ENCODE results near the gene HIPK3. TPM values are rescaled to one million over a fixed set of nuclear protein-coding genes. Genes with fewer than 3 reads are reported as not detected.
"Not testable (repeated sequence)": the region's sequence is repeated elsewhere in the genome, so short reads cannot be mapped to it uniquely, and the experiment has no call there.

HIPK3 gene
- total RNA-seq, 2 donors from 2014 or later, result 178 to 216 TPM

DNA sequence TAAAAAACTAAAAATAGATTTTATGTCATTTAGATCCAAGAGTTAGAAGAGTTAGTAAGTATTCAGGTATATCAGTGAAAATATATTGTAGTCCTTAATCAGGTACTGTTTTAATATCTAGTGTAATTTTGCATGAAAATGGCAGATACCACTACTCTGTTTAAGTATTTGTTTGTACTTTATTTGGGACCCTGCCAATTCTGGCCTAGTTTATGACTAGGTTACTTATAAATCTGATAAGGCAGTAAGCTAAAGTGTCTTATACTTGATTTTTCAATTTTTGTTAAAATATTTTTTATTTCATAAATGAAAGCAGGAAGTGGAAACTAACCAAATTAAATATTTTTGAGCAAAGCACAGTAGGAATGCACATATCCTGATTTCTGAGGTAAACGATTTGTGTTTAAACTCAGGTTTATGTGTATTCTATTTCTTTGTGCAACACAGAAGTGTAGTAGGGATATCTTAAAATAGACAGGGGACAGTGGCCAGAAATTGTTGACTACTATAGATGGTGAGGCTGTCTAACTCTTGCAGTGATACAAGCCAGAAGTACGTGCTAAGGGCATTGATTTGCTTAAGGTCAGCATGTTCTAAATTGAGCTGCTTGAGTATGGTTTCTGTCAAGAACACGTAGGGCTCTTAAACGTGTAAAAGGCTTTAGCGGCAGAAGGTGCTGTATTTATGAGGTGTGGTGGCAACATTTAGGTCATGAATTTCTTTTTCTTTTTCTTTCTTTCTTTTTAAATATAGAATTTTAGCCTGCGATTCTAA is 34.0 kb downstream of the HIPK3 start:
- intact Hi-C loops (cut with DNase I), result no loop called here
- no peak for DNase-seq (ENCODE audit: low spot score)

DNA sequence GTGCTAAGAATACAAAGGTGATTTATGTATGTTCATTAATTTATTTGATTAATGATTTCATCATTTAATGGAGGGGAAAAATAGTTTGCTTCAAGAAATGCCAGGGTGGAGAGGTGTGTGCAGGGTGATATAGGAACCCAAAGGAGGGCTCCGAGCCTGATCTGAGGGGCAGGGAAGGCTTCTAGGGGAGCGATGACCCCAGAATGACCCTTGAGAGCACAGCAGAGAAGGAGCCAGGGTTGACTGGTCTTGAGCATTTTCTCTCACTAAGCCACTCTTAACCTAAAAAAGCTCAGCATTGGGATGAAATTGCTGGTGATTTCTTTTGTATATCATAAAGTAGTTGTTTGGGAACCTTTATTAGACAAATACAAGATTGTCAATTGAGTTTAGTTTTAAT is 35.1 kb downstream of the HIPK3 start:
- intact Hi-C loops (cut with DNase I), result no loop called here
- DNase-seq (ENCODE audit: low spot score), result no peak

GRCh38 chr11:33294224-33294623 is 37.0 kb downstream of the HIPK3 start:
- intact Hi-C loops (cut with DNase I), result no loop called here
- no peak for DNase-seq (ENCODE audit: low spot score)

DNA sequence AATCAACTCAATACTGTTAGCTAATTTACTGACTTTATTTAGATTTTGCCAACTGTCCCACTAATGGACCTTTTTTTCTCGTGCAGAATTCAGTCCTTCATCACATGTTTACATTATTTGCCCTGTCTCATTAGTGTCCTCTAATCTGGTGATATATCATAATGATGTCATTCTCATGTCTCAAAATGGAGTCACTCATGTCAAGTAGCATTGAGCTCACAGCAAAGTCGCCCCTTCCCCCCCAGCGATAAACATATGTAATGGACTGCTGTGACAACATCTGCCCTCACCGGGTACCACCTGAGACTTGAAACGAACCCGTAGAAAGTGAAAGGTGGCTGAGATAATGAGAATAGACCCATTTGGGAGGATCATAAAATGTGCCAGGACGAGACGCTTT is 37.6 kb downstream of the HIPK3 start:
- intact Hi-C loops (cut with DNase I), result no loop called here
- DNase-seq (ENCODE audit: low spot score), result no peak

GRCh38 chr11:33296695-33297094 is 39.5 kb downstream of the HIPK3 start:
- DNase-seq (ENCODE audit: low spot score), result no peak
- intact Hi-C loops (cut with DNase I), result no loop called here

DNA sequence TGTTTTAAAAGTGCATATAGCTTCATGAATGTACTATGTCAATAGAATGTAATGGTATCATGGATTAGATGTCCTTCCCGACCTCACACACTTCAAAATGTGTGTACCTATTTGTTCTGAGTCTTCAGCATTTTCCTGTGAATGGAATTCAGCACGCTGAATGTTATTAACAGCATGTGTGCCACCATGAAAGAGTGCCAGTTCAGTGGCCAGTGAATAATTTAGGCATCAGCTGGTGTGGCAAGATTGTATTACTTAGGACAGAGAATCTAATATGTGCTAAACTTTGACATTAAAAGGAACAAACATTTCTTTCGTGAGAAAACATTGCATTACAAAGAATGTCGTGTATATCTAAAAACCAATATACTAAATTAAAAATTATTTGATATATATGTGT is 46.4 kb downstream of the HIPK3 start:
- intact Hi-C loops (cut with DNase I), result no loop called here
- no peak for DNase-seq (ENCODE audit: low spot score)

GRCh38 chr11:33306821-33307220 is 49.6 kb downstream of the HIPK3 start:
- DNase-seq (ENCODE audit: low spot score); intact Hi-C loops (cut with DNase I): not testable (repeated sequence)

DNA sequence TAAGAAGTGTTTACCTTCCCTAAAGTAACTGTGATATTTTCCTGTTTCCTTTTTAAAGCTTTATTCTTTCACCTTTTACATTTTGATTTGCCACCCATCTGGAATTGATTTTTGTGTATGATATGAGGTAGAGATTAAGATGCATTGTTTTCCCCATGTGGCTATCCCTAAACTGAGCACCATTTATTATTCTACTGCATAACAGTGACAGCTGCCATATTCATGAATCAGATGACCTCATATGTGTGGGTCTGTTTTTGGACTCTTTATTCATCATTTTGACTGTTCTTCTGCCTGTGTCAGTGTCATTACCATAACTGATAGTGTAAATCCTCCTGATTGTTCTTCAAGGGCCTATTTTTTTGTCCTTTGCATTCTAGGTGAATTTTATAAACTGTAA is 50.8 kb downstream of the HIPK3 start:
- DNase-seq (ENCODE audit: low spot score), result no peak
- intact Hi-C loops (cut with DNase I), result no loop called here

DNA sequence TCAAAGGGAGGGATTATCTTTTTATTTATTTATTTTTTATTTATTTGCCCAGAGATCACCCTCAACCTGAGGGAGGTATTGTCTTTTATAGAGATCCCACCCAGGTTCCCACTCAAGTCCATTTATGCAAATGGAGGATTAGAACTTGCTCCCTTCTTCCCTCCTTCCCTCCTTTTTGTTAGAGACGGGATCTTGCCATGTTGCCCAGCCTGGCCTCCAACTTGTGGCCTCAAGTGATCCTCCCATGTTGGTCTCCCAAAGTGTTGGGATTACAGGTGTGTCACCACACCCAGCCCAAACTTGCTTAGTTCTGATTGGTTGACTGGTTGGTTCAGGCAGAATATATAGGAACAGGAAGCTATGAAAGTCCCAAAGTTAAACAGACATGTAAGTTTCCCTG is 51.9 kb downstream of the HIPK3 start:
- intact Hi-C loops (cut with DNase I), result no loop called here
- DNase-seq (ENCODE audit: low spot score), result no peak

- intact Hi-C loops (cut with DNase I), result no loop called here
- no peak for DNase-seq (ENCODE audit: low spot score)
These were observed 53.7 kb downstream of the HIPK3 start for GRCh38 chr11:33310720-33311500.

DNA sequence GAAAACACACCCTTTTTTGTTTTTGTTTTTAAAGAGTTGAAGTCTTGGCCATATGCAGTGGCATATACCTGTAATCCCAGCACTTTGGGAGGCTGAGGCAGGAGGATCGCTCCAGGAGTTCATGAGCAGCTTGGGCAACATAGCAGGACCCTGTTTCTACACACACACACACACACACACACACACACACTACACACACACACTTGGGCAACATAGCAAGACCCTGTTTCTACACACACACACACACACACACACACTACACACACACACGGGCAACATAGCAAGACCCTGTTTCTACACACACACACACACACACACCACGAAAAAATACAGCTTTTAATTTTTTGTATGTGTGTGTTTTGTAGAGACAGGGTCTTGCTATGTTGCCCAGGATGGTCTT is 54.5 kb downstream of the HIPK3 start:
- DNase-seq (ENCODE audit: low spot score), result no peak
- intact Hi-C loops (cut with DNase I), result no loop called here

GRCh38 chr11:33315822-33316221 is 58.6 kb downstream of the HIPK3 start:
- intact Hi-C loops (cut with DNase I), result no loop called here

DNA sequence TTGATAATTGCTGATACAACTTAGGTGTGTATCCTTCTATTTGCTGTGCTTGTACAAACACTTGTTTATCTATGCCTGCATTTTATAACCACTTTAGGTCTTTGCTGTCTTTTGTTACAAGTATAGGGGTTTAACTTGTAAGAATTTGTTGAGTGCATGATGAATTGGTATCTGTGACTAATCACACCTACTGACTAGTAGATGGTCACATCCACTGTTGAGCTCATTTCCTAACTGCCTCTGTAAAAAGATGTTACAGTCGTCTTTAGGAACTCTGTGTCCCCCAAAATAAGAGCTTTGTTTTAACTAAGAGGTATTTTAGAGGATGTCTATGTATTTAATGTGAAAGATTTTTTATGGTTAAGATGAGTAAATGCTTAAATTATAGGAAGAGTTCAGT is 60.5 kb downstream of the HIPK3 start:
- DNase-seq (ENCODE audit: low spot score), result no peak
- intact Hi-C loops (cut with DNase I), result no loop called here

More at GRCh38 chr11:33315822-33316221, 58.6 kb downstream of the HIPK3 start:
- no peak for DNase-seq (ENCODE audit: low spot score)

- no peak for DNase-seq (ENCODE audit: low spot score)
- intact Hi-C loops (cut with DNase I), result loop anchor here in 1 of 2 donors (10.0 kb wide), 1 partner anchor 155 kb away; the partner anchor contains the start of gene CSTF3
These were observed 63.0 kb downstream of the HIPK3 start for GRCh38 chr11:33320016-33320813.

- DNase-seq (ENCODE audit: low spot score), result no peak
- intact Hi-C loops (cut with DNase I), result loop anchor here in 1 of 2 donors (10.0 kb wide), 1 partner anchor 156 kb away; the partner anchor contains the start of gene CSTF3
These were observed 63.7 kb downstream of the HIPK3 start for GRCh38 chr11:33320814-33321330.

DNA sequence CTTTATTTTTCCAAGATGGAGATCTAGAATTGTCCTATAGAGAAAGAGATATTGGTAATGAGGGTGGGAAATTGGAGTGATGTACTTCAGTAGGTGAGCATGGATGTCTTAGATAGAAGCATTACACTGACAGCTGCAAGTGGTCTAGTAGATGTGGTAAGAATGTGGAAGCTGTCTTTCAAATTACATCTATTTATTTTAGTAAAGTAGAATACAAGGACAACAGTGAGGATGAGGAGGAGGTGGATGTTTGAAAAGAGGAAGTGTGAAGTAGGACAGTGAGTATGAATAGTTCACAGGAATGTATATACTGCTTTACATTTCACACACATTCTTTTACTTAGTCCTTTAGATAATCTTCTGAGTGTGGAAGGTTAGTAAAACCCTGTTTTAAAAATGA is 64.2 kb downstream of the HIPK3 start:
- intact Hi-C loops (cut with DNase I), result loop anchor here in 1 of 2 donors (10.0 kb wide), 1 partner anchor 157 kb away; the partner anchor contains the start of gene CSTF3
- no peak for DNase-seq (ENCODE audit: low spot score)

DNA sequence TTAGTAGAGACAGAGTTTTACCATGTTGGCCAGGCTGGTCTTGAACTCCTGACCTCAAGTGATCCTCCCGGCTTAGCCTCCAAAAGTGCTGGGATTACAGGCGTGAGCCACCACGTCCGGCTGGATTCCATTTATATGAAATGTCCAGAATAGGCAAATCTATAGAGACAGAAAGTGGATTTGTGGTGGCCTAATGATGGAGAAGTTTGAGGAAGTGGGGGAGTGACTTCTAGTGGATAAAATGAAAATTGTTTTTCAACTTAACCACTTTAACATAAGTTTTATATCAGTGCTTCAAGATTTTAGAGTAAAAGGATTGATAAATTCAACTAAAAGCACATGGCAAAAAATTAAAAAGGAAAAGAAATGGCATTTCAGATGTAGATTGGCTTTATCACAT is 66.2 kb downstream of the HIPK3 start:
- intact Hi-C loops (cut with DNase I), result loop anchor here in 1 of 2 donors (10.0 kb wide), 1 partner anchor 159 kb away; the partner anchor contains the start of gene CSTF3
- no peak for DNase-seq (ENCODE audit: low spot score)

GRCh38 chr11:33324302-33324985 is 67.3 kb downstream of the HIPK3 start:
- DNase-seq (ENCODE audit: low spot score), result no peak
- intact Hi-C loops (cut with DNase I), result loop anchor here in 1 of 2 donors (10.0 kb wide), 1 partner anchor 160 kb away; the partner anchor contains the start of gene CSTF3

GRCh38 chr11:33325451-33325850 is 68.3 kb downstream of the HIPK3 start:
- intact Hi-C loops (cut with DNase I), result loop anchor here (5.0 to 10.0 kb wide), 2 partner anchors 68 to 161 kb away; partner anchors contain the start of genes CSTF3 (in 1 of the 2) and HIPK3 (in 1 of the 2)
- no peak for DNase-seq (ENCODE audit: low spot score)

Data from posterior vena cava (tissue), 2 donors.